NCI-H1694 (cell line): ENCODE results near the gene CHMP3.
"Not testable (repeated sequence)": the region's sequence is repeated elsewhere in the genome, so short reads cannot be mapped to it uniquely, and the experiment has no call there.

Source experiments
- DNase-seq: peaks from one replicate; lab custom pipeline; 2025; lab: John Stamatoyannopoulos, UW

Gene CHMP3

GRCh38 chr2:86562922-86563649 lies at the start of gene CHMP3:
Gene CHMP3, minus strand, starts transcription at chr2:86563443. Its CDS starts 95 bp downstream, at chr2:86563348.
- peak; percentile 98 for DNase-seq

GRCh38 chr2:86610871-86611270 lies 47.6 kb upstream of the CHMP3 start:
- no peak for DNase-seq

- DNase-seq = no peak
Measured at GRCh38 chr2:86608832-86609410, 45.7 kb upstream of the CHMP3 start.

GRCh38 chr2:86603905-86604304 lies 40.7 kb upstream of the CHMP3 start:
- no peak for DNase-seq

- DNase-seq = no peak
Measured at GRCh38 chr2:86598966-86599365, 35.7 kb upstream of the CHMP3 start.

GRCh38 chr2:86596118-86596517 lies 32.9 kb upstream of the CHMP3 start:
- DNase-seq = no peak

GRCh38 chr2:86593266-86593665 lies 30.0 kb upstream of the CHMP3 start:
- no peak for DNase-seq

- no peak for DNase-seq
Measured at GRCh38 chr2:86592547-86593230, 29.4 kb upstream of the CHMP3 start.

- DNase-seq = not testable (repeated sequence)
Measured at GRCh38 chr2:86589701-86590100, 26.5 kb upstream of the CHMP3 start.

GRCh38 chr2:86584151-86584913 lies 21.1 kb upstream of the CHMP3 start:
- no peak for DNase-seq

GRCh38 chr2:86580560-86580959 lies 17.3 kb upstream of the CHMP3 start:
- no peak for DNase-seq

GRCh38 chr2:86577817-86578456 lies 14.7 kb upstream of the CHMP3 start:
- no peak for DNase-seq

GRCh38 chr2:86570059-86570458 lies 6.8 kb upstream of the CHMP3 start:
- DNase-seq = no peak

GRCh38 chr2:86566821-86567190 lies 3.6 kb upstream of the CHMP3 start:
- DNase-seq = no peak

GRCh38 chr2:86566158-86566820 lies 3.0 kb upstream of the CHMP3 start:
- peak; percentile 78 for DNase-seq

- no peak for DNase-seq
Measured at GRCh38 chr2:86563650-86564061, 413 bp upstream of the CHMP3 start.

- no peak for DNase-seq
Measured at GRCh38 chr2:86562485-86562921, 740 bp downstream of the CHMP3 start.

GRCh38 chr2:86557836-86558235 lies 5.4 kb downstream of the CHMP3 start:
- DNase-seq = no peak

- no peak for DNase-seq
Measured at GRCh38 chr2:86556508-86556907, 6.7 kb downstream of the CHMP3 start.

- DNase-seq = no peak
Measured at GRCh38 chr2:86552889-86553288, 10.4 kb downstream of the CHMP3 start.

GRCh38 chr2:86549963-86550725 lies 13.1 kb downstream of the CHMP3 start:
- DNase-seq = not testable (repeated sequence)
